K562 (cell line): ENCODE results near the gene ATP6V1G2. TPM values are rescaled to one million over a fixed set of nuclear protein-coding genes. Genes with fewer than 3 reads are reported as not detected.

Source experiments
- ATAC-seq: fragments of 200-7000 bp; cut with Tn5 transposase; 3 replicates; pipeline ENCODE4 v1.9.1; 2020; ENCODE audit warnings: moderate library complexity
- BruUV-seq: library from RNA; stranded (reverse); fragments of 400-500 nt; replicated peaks from 2 replicates; lab custom pipeline; 2021; lab: Mats Ljungman, UMichigan
- CTCF ChIA-PET: fragments of 300-600 bp; formaldehyde crosslinking; extraction: SDS; loops from one replicate; lab custom pipeline; 2021; ENCODE audit warnings: low intra/inter-chr PET ratio; lab: Yijun Ruan, JAX
- POLR2A ChIA-PET: fragments of 300-600, 350-650 bp; sonication (Branson Sonifier 250); formaldehyde crosslinking; extraction: SDS; loops from one replicate; lab custom pipeline; 2021; ENCODE audit warnings: antibody characterized with exemption, inconsistent platforms; lab: Yijun Ruan, JAX
- DNase-seq, 4 experiments: peaks; one replicate each; pipeline versions ENCODE4 v3.0.0 to v3.0.0-alpha.2; 2011 to 2018; ENCODE audit warnings: low spot score in 3 of 4, mixed read lengths in 3 of 4; ENCODE audit errors: extremely low read depth in 1 of 4
- FAIRE-seq: peaks from 2 replicates; lab custom pipeline; 2011; peaks lifted over from hg19 to GRCh38; lab: Jason Lieb, UNC
- H2AFZ ChIP-seq: 2 replicates; pipeline ENCODE4 v1.6.0; 2011; ENCODE audit warnings: low read depth, low read length, control low read depth, inconsistent platforms
- H3K27ac ChIP-seq: fragments of 200-600 bp; 3 replicates; pipeline ENCODE4 v1.8.0; 2011; ENCODE audit warnings: low read depth, mild to moderate bottlenecking, control low read depth, inconsistent platforms, low read length, moderate library complexity, mixed read lengths; ENCODE audit errors: extremely low read depth
- H3K27me3 ChIP-seq, 2 experiments: fragments of 300-600 bp in 1 of 2; 2 replicates in 1 of 2; 3 replicates in 1 of 2; pipeline versions ENCODE4 v1.6.0 to v1.8.0; 2011; ENCODE audit warnings: inconsistent platforms in 2 of 2, low read length in 2 of 2, mild to moderate bottlenecking in 1 of 2, mixed read lengths in 1 of 2, moderate library complexity in 1 of 2; ENCODE audit not compliant: control insufficient read depth in 2 of 2, insufficient read depth in 2 of 2
- H3K36me3 ChIP-seq: fragments of 300-600 bp; 3 replicates; pipeline ENCODE4 v1.8.0; 2011; ENCODE audit warnings: mild to moderate bottlenecking, low read length, inconsistent platforms; ENCODE audit not compliant: control insufficient read depth, insufficient read depth
- H3K4me1 ChIP-seq, 2 experiments: fragments of 200-600 bp in 1 of 2; replicated peaks in 1 of 2; 2 replicates in 1 of 2; 3 replicates in 1 of 2; pipeline versions ENCODE4 v1.5.1 to v1.8.0; 2011; ENCODE audit warnings: inconsistent platforms in 2 of 2, low read length in 2 of 2, mild to moderate bottlenecking in 1 of 2, mixed read lengths in 1 of 2, moderate library complexity in 1 of 2; ENCODE audit not compliant: control insufficient read depth in 2 of 2, insufficient read depth in 2 of 2
- H3K4me2 ChIP-seq: 2 replicates; pipeline ENCODE4 v1.6.1; 2011; ENCODE audit warnings: low read length, control low read depth, inconsistent platforms, mixed read lengths; ENCODE audit not compliant: insufficient read depth
- H3K4me3 ChIP-seq: fragments of 200-600 bp; sonication (generic), shearing (Covaris generic); 2 replicates; pipeline ENCODE4 v1.5.1; 2016; ENCODE audit warnings: control low read depth, inconsistent platforms
- H3K79me2 ChIP-seq: fragments of 200-600 bp; 3 replicates; pipeline ENCODE4 v1.8.0; 2011; ENCODE audit warnings: low read length, inconsistent platforms; ENCODE audit not compliant: control insufficient read depth, insufficient read depth
- H3K9ac ChIP-seq, 2 experiments: 2 replicates each; pipeline versions ENCODE4 v1.6.0 to v1.6.1; 2011; ENCODE audit warnings: low read depth in 2 of 2, low read length in 2 of 2, control low read depth in 1 of 2, inconsistent platforms in 1 of 2, mild to moderate bottlenecking in 1 of 2, mixed read lengths in 1 of 2; ENCODE audit not compliant: insufficient read depth in 1 of 2
- H3K9me1 ChIP-seq: one replicate; pipeline ENCODE4 v1.6.0; 2011; ENCODE audit warnings: inconsistent platforms, mild to moderate bottlenecking, low read length, moderate library complexity; ENCODE audit not compliant: control insufficient read depth, insufficient read depth
- H3K9me3 ChIP-seq: replicated peaks from 2 replicates; pipeline ENCODE4 v1.5.1; 2011; ENCODE audit warnings: low read depth, low read length, inconsistent platforms; ENCODE audit not compliant: control insufficient read depth, insufficient read depth
- H4K20me1 ChIP-seq: replicated peaks from 2 replicates; pipeline ENCODE4 v1.6.1; 2011; ENCODE audit warnings: low read length, inconsistent platforms, mixed read lengths; ENCODE audit not compliant: control insufficient read depth, insufficient read depth
- CEBPB ChIP-seq: fragments of 450-650 bp; IDR thresholded peaks from 2 replicates; pipeline ENCODE4 v1.6.1; 2016; ENCODE audit warnings: missing genetic modification characterization, missing compliant biosample characterization
- CUX1 ChIP-seq: fragments of 200-800 bp; sonication (Bioruptor generic); IDR thresholded peaks from 2 replicates; pipeline ENCODE4 v1.6.1; 2016; ENCODE audit warnings: missing genetic modification characterization, missing compliant biosample characterization
- E2F3 ChIP-seq: fragments of 250-450 bp; sonication (Bioruptor Pico); IDR thresholded peaks from 2 replicates; pipeline ENCODE4 v1.4.0; 2020; ENCODE audit warnings: mild to moderate bottlenecking
- GTF2E2 ChIP-seq: fragments of 200-800 bp; sonication (Bioruptor generic); IDR thresholded peaks from 2 replicates; pipeline ENCODE4 v1.6.1; 2016; ENCODE audit warnings: missing genetic modification characterization, missing compliant biosample characterization
- SAP30 ChIP-seq: fragments of 200-600 bp; sonication (generic); IDR thresholded peaks from 2 replicates; pipeline ENCODE4 v1.6.1; 2012; ENCODE audit warnings: borderline replicate concordance, low read depth, mild to moderate bottlenecking, moderate library complexity, low read length, control low read depth, inconsistent platforms; ENCODE audit not compliant: insufficient read depth, poor library complexity, severe bottlenecking
- ZFX ChIP-seq: sonication (generic); formaldehyde crosslinking; IDR thresholded peaks from 2 replicates; pipeline ENCODE4 v1.8.0; 2022; ENCODE audit warnings: mild to moderate bottlenecking, missing genetic modification reagents, moderate library complexity
- ZNF592 ChIP-seq: fragments of 450-650 bp; IDR thresholded peaks from 2 replicates; pipeline ENCODE4 v1.6.1; 2017; ENCODE audit warnings: antibody characterized with exemption, mild to moderate bottlenecking
- WGBS: fragments of 100-300 bp; shearing (Covaris generic); methylation state at CpG from one replicate; pipeline ENCODE4 v1.1.6; 2016; ENCODE audit warnings: low coverage, mixed read lengths; ENCODE audit not compliant: insufficient coverage; ENCODE audit errors: missing lambda C conversion rate; 5-methylcytosine and 5-hydroxymethylcytosine counted together
- in situ Hi-C: fragments of 300-500 bp; cut with MboI; formaldehyde crosslinking; loops from 4 replicates; pipeline ENCODE4 v1.15.0; 2018; ENCODE audit warnings: inconsistent platforms, mixed read lengths
- intact Hi-C: fragments of 100-400 bp; cut with micrococcal nuclease; formaldehyde crosslinking; loops from 2 replicates; pipeline ENCODE4 v1.14.2; 2022
- polyA plus RNA-seq, 8 experiments: library from polyadenylated mRNA; depleted of rRNA in 4 of 8; stranded (reverse) in 5 of 8; unstranded in 3 of 8; fragments of >200 nt; fragmentation: Nextera tagmentation in 2 of 8; fragmentation: Illumina TruSeq in 1 of 8; extraction: Ambion mirVana in 2 of 8; extraction: Trizol in 1 of 8; gene quantifications; 2 replicates each; pipeline versions ENCODE4 v1.2.1 to v1.2.3, GENCODE V29; 2011 to 2014; ENCODE audit warnings: inconsistent platforms in 1 of 8, missing spikeins in 1 of 8
- total RNA-seq, 7 experiments: library from RNA; depleted of rRNA in 6 of 7; stranded (reverse); fragments of >200 nt in 6 of 7; fragmentation: Illumina TruSeq in 2 of 7; extraction: Trizol in 2 of 7; gene quantifications; 2 replicates each; pipeline versions ENCODE4 v1.2.1 to v1.2.3, GENCODE V29; 2011 to 2021; ENCODE audit warnings: low replicate concordance in 1 of 7

The ATP6V1G2 gene
- total and polyA plus RNA-seq, 9 of the 15 experiments (the other 6 are each of a cell fraction or from before 2014, with no cell fraction given) = 0.14 to 1.5 (median 0.33) TPM

GRCh38 chr6:31547727-31548543, 1.5 kb upstream of the ATP6V1G2 start:
- CTCF ChIA-PET = interaction anchor here (0.5 to 2.3 kb wide), 7 partner anchors 32 to 1039 kb away, joined by 3 to 78 read pairs (median 3); no protein-coding TSS in a partner anchor
- Histone ChIP-seq H3K9me3 (no peaks in the 10 kb centered on the region), H3K36me3 (peaks cover 35% of the 10 kb centered on the region), H3K27ac (peak overlapping the region; percentile 81), H3K9me1 (no peaks in the 10 kb centered on the region), H3K9ac (peak overlapping the region; percentile 91 to 96), H3K79me2 (peaks cover 29% of the 10 kb centered on the region), H3K4me1 (peaks cover 10 to 13% of the 10 kb centered on the region in 2 experiments; a peak in 4 of 5 replicates), H3K4me2 (peak overlapping the region; percentile 96), H2AFZ (peak overlapping the region; percentile 76), H3K27me3 (no peaks in the 10 kb centered on the region), H4K20me1 (no peaks in the 10 kb centered on the region), H3K4me3 (peak overlapping the region; percentile 52)
- DNase-seq (peak in 3 of 4 experiments; percentile 33 to 51 (median 45)), FAIRE-seq (no peak), ATAC-seq (peak; percentile 33)
- POLR2A ChIA-PET = interaction anchor here (0.5 to 5.7 kb wide), 24 partner anchors 9 to 288 kb away, joined by 3 to 38 read pairs (median 4); partner anchors contain the start of genes APOM, BAG6 and GPANK1
- BruUV-seq = TSS peak; percentile 59
- intact Hi-C loops = loop anchor here (1.0 to 10.0 kb wide), 7 partner anchors 33 to 314 kb away; partner anchors contain the start of genes GPANK1, HSPA1B, LY6G5C and NEU1
- in situ Hi-C loops = loop anchor here (5.0 to 25.0 kb wide), 3 partner anchors 49 to 1414 kb away; partner anchors contain the start of genes BRD2, C6orf47, GPANK1 and HLA-DMA
- 14% methylated on average over 24 of the region's 24 CpGs for WGBS
- TF ChIP-seq E2F3 = 0 out of 2 replicates have a peak, but pooled peaks have one; percentile 56
- TF ChIP-seq GTF2E2 (tag) = peak; percentile 94
- TF ChIP-seq ZNF592 = peak; percentile 87
- 0 out of 2 replicates have a peak, but pooled peaks have one; percentile 28 for TF ChIP-seq CEBPB (tag)
- TF ChIP-seq ZFX = peak; percentile 85
- TF ChIP-seq SAP30 = no peak
- TF ChIP-seq CUX1 (CRISPR knock-in tag) = no peak
